Stimulated activated naive CD8-positive, alpha-beta T cell treated with anti-CD3 and anti-CD28 coated beads, Interleukin-15, amount 100 ng/mL, for 72 hours (primary cell): Measurements from ENCODE around the gene MYH4.

Source experiments
- ATAC-seq: fragments of 150-1000 bp; cut with Tn5 transposase; 2 replicates; pipeline ENCODE4 v1.10.0; 2021; ENCODE audit warnings: mild to moderate bottlenecking, moderate library complexity
- DNase-seq, 2 donors: peaks; one replicate each; pipeline ENCODE4 v3.0.0; 2021 to 2022
- H3K27ac Mint-ChIP-seq, 2 donors: one replicate each; pipeline ENCODE4 v1.8.0; 2022; ENCODE audit warnings: mild to moderate bottlenecking in 2 of 2, mixed read lengths in 2 of 2, moderate library complexity in 2 of 2
- H3K27me3 Mint-ChIP-seq: one replicate; pipeline ENCODE4 v1.8.0; 2022; ENCODE audit warnings: mixed read lengths
- H3K4me1 Mint-ChIP-seq: one replicate; pipeline ENCODE4 v1.8.0; 2022; ENCODE audit warnings: mild to moderate bottlenecking, mixed read lengths
- H3K4me3 Mint-ChIP-seq, 2 donors: one replicate each; pipeline ENCODE4 v1.8.0; 2022; ENCODE audit warnings: mild to moderate bottlenecking in 2 of 2, mixed read lengths in 2 of 2, moderate library complexity in 1 of 2
- H3K9me3 Mint-ChIP-seq, 2 donors: one replicate each; pipeline ENCODE4 v1.8.0; 2022; ENCODE audit warnings: mixed read lengths in 2 of 2

The MYH4 gene

GRCh38 chr17:10447026-10447931, 22.1 kb downstream of the MYH4 start:
- Mint-ChIP-seq H3K27me3 (peaks cover 50% of the 10 kb centered on the region), H3K9me3 (peaks cover 3 to 5% of the 10 kb centered on the region in 2 donors), H3K4me3 (no peak overlapping the region), H3K27ac (no peak overlapping the region), H3K4me1 (no peaks in the 10 kb centered on the region)
- no peak for DNase-seq
- no peak for ATAC-seq

DNA sequence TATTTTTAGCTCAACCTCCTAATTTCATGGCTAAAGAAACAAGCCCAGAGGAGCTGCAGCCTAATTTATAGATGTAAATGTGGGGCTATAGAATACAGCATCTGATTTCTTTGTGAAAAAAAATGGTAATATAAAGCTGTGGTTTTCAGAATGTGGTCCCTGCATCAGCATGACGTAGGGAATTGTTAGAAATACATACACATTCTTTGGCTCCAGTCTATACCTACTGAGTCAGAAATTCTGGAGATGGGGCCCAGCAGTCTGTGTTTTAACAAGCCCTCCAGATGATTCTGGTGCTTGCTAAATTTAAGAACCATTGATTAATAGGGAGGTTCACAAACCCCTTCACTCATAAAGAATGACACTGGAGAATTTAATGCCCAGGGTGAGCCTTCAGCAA, 29.5 kb downstream of the MYH4 start:
- no peaks in the 10 kb centered on the region for H3K4me1 Mint-ChIP-seq
- H3K27ac Mint-ChIP-seq: no peak overlapping the region
- H3K4me3 Mint-ChIP-seq: no peak overlapping the region
- no peak for DNase-seq
- ATAC-seq: no peak
- peaks cover 52% of the 10 kb centered on the region for H3K27me3 Mint-ChIP-seq
- peaks cover 6 to 12% of the 10 kb centered on the region in 2 donors for H3K9me3 Mint-ChIP-seq

- ATAC-seq (no peak), DNase-seq (no peak)
- Mint-ChIP-seq H3K4me3 (no peak overlapping the region), H3K27me3 (peaks cover 35% of the 10 kb centered on the region), H3K27ac (no peak overlapping the region), H3K9me3 (peaks cover 19 to 20% of the 10 kb centered on the region in 2 donors), H3K4me1 (no peaks in the 10 kb centered on the region)
Measured at GRCh38 chr17:10435096-10435495, 34.3 kb downstream of the MYH4 start.

DNA sequence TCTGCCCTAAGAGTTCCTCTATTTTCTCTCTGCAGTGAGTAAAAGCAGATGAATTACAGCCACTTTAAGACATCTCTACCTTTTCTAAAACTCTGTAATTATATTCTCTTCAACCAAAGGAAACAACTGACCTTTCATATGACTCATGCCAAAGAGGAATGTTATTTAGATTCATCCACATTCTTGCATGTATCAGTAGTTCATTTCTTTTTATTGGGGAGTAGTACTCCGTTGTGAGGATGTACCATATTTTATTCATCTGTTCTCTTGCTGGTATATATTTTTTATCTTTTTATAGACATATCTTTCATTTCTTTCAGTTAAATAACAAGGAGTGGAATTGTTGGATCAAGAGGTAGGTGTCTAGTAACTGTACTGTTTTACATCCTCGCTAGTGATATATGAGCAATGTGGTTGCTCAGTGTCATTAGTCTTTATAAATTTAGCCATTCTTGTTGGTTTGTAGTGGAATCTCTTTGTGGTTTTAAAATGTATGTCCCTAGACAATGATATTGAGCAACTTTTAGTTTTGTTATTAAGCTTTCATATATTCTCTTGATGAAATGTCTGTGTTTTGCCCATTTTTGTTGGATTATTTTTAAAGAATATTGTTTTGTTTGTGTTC, 39.8 kb downstream of the MYH4 start:
- H3K9me3 Mint-ChIP-seq: peaks cover 8 to 14% of the 10 kb centered on the region in 2 donors
- peaks cover 6% of the 10 kb centered on the region for H3K27me3 Mint-ChIP-seq
- no peak for DNase-seq
- H3K27ac Mint-ChIP-seq: peak overlapping the region in 1 of 2 donors; percentile 50
- no peak overlapping the region for H3K4me3 Mint-ChIP-seq
- no peak for ATAC-seq
- H3K4me1 Mint-ChIP-seq: no peaks in the 10 kb centered on the region

DNA sequence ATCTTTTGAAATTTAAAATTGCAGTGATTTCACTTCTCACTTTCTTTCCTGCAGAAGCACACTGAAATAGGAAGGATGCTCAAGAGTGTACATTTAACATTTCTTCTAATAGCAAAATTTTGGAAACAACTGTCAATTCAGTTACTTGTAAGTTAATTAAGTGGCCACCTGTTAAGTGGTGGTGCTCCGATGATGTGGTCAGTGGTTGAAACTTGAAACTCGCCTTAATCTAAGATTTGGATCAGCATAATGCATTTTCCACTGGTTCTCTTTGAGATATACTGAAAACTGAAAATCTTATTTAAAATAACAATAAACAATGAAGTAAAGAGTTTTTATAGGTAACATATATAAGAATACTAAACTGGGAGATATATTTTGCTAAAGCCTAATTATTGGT, 40.6 kb downstream of the MYH4 start:
- Mint-ChIP-seq H3K4me3 (no peak overlapping the region), H3K4me1 (no peaks in the 10 kb centered on the region), H3K9me3 (peaks cover 8 to 9% of the 10 kb centered on the region in 2 donors), H3K27me3 (peaks cover 6% of the 10 kb centered on the region), H3K27ac (no peak overlapping the region)
- ATAC-seq: no peak
- no peak for DNase-seq

DNA sequence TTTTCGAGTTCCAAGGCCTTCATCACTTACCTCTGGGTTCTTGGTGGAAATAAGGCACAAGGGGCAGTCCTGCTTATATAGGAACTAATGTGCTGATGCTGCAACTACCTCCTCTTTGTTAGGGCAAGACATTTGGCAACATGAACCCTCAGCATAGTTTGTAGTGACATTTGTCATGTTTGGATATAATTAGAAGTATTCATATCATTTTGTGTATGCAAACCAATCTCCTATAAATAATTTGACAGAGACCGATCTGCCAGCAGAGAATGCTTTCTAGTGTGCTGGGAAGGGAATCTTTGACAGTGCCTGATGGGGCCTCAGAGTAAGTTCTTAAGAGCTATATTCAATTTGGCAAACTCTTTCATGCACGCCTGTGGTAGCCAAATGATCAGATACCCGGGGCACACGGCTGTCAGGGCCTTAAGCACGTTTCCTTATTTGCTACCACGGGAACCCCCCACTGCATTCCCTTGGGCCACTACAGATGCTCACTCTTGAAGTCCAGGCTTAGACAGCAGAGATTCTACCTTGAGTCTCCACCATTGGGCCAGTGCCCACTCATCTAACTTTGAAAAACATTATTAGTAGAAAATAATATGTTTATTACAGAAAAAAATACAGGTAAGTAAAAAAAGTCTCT, 47.3 kb downstream of the MYH4 start, which contains the start of gene MYH8:
Gene MYH8 (minus strand): TSS at position 51 of the 643 bp plus-strand sequence. CDS start 1,723 bp downstream, outside the sequence.
- ATAC-seq (no peak), DNase-seq (no peak)
- Mint-ChIP-seq H3K27me3 (no peaks in the 10 kb centered on the region), H3K4me3 (no peak within 1 kb of the TSS), H3K4me1 (no peaks in the 10 kb centered on the region), H3K9me3 (no peaks in the 10 kb centered on the region), H3K27ac (no peak within 1 kb of the TSS)

DNA sequence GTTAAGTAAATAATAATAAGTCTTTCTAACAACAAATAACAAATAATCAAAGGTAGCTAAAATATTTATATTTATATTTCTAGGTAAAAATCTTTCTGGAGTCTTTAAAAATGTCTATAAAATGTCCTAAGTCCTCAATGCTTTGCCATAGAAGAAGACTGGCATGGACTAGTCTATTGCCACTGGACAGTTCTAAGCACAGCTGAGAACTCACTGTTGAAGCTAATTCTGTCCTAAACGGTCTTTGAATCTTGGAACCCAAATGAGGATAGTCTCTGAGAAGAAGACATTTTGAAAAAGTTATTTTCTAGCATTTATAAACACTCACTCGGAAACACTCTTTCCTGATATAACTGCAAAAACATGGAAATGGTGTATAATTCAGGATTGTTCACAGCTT, 48.1 kb downstream of the MYH4 start:
- Mint-ChIP-seq H3K4me3 (no peak overlapping the region), H3K4me1 (no peaks in the 10 kb centered on the region), H3K27me3 (no peaks in the 10 kb centered on the region), H3K9me3 (no peaks in the 10 kb centered on the region), H3K27ac (no peak overlapping the region)
- no peak for ATAC-seq
- no peak for DNase-seq

DNA sequence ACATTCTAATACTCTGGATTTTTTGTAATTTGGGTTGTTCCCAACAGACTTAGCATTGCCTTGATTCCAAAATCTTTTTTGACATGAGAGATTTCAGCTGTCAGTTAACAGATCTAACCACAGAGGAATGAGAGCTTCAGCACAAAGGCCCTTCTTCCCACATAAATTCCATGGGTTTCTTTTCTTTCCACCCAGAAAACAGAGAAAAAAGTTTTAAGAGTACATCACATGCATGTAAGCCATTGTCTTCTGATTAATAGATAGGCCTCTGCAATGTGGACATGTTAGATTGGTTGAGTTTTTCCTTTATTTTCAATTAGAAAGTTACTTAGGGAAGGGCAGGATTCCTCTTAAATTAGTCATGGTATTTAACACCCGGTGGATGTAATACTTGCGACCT, 48.5 kb downstream of the MYH4 start:
- Mint-ChIP-seq H3K9me3 (no peaks in the 10 kb centered on the region), H3K27me3 (no peaks in the 10 kb centered on the region), H3K27ac (no peak overlapping the region), H3K4me1 (no peaks in the 10 kb centered on the region), H3K4me3 (no peak overlapping the region)
- ATAC-seq: no peak
- DNase-seq: no peak

DNA sequence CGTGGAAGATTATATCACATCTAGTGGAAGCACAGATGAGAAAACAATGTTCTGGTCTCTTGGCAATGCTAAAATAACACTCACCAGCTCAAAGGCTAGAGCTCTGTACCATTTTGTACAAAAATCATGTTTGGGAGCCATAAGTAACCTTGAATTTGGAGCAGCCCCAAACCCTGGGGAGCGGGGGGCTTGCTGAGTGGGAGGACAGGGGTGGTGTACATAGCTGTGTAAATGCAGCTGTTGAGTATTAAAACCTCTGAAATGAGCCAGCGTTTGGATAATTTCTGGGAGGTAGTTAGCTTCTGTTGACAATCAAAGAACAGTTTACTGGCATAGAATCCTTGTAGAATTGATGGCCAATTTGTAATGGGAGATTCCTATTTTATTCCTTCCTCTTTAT, 51.9 kb downstream of the MYH4 start:
- H3K27me3 Mint-ChIP-seq: no peaks in the 10 kb centered on the region
- no peak overlapping the region for H3K4me3 Mint-ChIP-seq
- no peak for DNase-seq
- no peak for ATAC-seq
- no peaks in the 10 kb centered on the region for H3K9me3 Mint-ChIP-seq
- no peaks in the 10 kb centered on the region for H3K4me1 Mint-ChIP-seq
- H3K27ac Mint-ChIP-seq: no peak overlapping the region

GRCh38 chr17:10415161-10415560, 54.2 kb downstream of the MYH4 start:
- ATAC-seq (no peak), DNase-seq (no peak)
- Mint-ChIP-seq H3K9me3 (no peaks in the 10 kb centered on the region), H3K4me1 (no peaks in the 10 kb centered on the region), H3K4me3 (no peak overlapping the region), H3K27me3 (no peaks in the 10 kb centered on the region), H3K27ac (no peak overlapping the region)

DNA sequence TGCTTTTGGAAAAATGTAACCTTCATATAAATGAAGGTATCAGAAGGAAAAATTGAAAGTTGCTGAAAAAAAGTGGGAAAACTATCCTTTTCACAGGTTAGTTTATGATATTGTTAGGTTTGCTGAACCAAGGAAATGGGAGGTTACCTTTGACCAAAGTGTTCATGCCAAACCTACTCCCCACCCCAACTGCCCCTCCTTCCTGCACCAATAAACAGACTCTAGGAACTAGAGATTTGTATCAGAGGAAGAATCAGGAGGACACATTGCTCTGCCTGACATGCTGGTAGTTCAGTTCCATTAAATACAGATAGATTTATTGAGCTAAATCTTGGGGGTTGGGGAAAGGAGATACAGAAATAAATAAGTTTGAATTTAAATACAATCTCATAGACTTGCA, 65.8 kb downstream of the MYH4 start:
- no peak for DNase-seq
- Mint-ChIP-seq H3K27ac (no peak overlapping the region), H3K4me1 (no peaks in the 10 kb centered on the region), H3K9me3 (no peaks in the 10 kb centered on the region), H3K27me3 (peaks cover 15% of the 10 kb centered on the region), H3K4me3 (no peak overlapping the region)
- ATAC-seq: no peak

- no peaks in the 10 kb centered on the region for H3K4me1 Mint-ChIP-seq
- peaks cover 26% of the 10 kb centered on the region for H3K27me3 Mint-ChIP-seq
- no peaks in the 10 kb centered on the region for H3K9me3 Mint-ChIP-seq
- no peak overlapping the region for H3K27ac Mint-ChIP-seq
- ATAC-seq (no peak), DNase-seq (no peak)
- no peak overlapping the region for H3K4me3 Mint-ChIP-seq
Measured at GRCh38 chr17:10398352-10398751, 71.0 kb downstream of the MYH4 start.

DNA sequence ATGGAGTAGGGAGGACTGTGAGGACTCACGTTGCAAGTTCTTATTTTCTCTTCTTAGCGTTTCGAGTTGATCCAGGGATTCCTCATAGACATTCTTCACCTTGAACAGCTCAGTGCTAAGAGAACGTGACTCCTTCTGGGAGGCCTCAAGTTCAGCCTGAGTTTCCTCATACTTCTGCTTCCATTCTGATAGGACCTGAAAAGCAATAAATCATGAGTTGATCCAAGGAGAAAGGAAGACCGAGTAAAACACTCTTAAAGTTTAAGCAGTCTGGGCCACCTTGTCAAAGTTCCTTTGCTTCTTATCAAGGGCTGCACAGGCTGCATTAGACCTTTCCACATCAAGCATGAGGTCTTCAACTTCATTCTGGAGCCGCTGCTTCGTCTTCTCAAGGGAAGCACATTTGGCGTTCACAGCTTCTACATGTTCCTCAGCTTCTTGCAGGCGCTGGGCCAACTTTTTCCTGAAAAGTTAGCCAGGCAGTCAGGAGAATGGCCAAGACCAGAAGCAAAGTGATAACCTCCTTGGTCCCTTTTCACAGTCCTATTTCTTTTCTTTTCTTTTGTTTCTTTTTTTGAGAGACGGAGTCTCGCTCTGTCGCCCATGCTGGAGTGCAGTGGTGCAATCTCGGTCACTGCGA, 72.7 kb downstream of the MYH4 start:
- H3K27ac Mint-ChIP-seq: no peak overlapping the region
- no peaks in the 10 kb centered on the region for H3K4me1 Mint-ChIP-seq
- peaks cover 36% of the 10 kb centered on the region for H3K27me3 Mint-ChIP-seq
- DNase-seq (no peak), ATAC-seq (no peak)
- no peaks in the 10 kb centered on the region for H3K9me3 Mint-ChIP-seq
- H3K4me3 Mint-ChIP-seq: no peak overlapping the region

- no peak for ATAC-seq
- H3K4me1 Mint-ChIP-seq: no peaks in the 10 kb centered on the region
- H3K27ac Mint-ChIP-seq: no peak overlapping the region
- H3K9me3 Mint-ChIP-seq: peaks cover 0 to under 1% of the 10 kb centered on the region in 2 donors
- peaks cover 40% of the 10 kb centered on the region for H3K27me3 Mint-ChIP-seq
- H3K4me3 Mint-ChIP-seq: no peak overlapping the region
- no peak for DNase-seq
Measured at GRCh38 chr17:10394201-10394887, 75.0 kb downstream of the MYH4 start.
